ENCODE results near the gene NCAM1.

DNA sequence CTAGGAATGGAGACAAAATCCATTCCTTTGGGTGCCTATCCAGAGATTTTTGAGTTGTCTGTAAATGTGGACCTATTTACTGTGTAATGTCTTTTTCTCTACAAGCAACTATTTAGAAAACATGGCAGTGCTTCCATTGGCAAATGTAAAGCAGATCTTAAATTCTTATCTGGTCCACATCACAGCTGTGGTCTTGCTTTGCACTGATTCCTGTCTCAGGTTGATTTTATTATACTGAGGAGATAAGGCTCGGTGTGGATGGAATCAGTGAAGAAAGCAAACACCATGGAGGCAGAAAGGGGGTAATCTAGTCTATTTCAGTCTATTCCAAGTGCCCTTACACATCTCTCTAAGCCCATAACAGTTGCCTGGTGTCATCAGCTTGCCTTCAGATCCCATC, 160.5 kb downstream of the NCAM1 start:
- TF ChIP-seq, protein P1, sequence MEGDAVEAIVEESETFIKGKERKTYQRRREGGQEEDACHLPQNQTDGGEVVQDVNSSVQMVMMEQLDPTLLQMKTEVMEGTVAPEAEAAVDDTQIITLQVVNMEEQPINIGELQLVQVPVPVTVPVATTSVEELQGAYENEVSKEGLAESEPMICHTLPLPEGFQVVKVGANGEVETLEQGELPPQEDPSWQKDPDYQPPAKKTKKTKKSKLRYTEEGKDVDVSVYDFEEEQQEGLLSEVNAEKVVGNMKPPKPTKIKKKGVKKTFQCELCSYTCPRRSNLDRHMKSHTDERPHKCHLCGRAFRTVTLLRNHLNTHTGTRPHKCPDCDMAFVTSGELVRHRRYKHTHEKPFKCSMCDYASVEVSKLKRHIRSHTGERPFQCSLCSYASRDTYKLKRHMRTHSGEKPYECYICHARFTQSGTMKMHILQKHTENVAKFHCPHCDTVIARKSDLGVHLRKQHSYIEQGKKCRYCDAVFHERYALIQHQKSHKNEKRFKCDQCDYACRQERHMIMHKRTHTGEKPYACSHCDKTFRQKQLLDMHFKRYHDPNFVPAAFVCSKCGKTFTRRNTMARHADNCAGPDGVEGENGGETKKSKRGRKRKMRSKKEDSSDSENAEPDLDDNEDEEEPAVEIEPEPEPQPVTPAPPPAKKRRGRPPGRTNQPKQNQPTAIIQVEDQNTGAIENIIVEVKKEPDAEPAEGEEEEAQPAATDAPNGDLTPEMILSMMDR (IDR thresholded peaks at IDR 0.05): no peak
- no peak for TF ChIP-seq POLR2A (IDR thresholded peaks at IDR 0.05)

Measured in vagina (tissue), 2 donors.